Spleen (tissue), 7 donors: ENCODE measurements around the gene ERAP2.

Experiments used
- POLR2A ChIP-seq, 3 donors: fragments of 450-650 bp; IDR thresholded peaks; one replicate each; pipeline ENCODE4 v1.5.1; 2017; ENCODE audit warnings: antibody characterized with exemption in 3 of 3, mild to moderate bottlenecking in 1 of 3
- POLR2AphosphoS5 ChIP-seq, 3 donors: sonication (generic); formaldehyde crosslinking; IDR thresholded peaks; one replicate each; pipeline ENCODE4 v1.5.1; 2017; ENCODE audit warnings: antibody characterized with exemption in 3 of 3
- TF ChIP-seq, protein P1 (sequence below), 11 experiments: fragments of 200-600 bp in 7 of 11; fragments of 450-650 bp in 4 of 11; sonication (generic) in 4 of 11; IDR thresholded peaks in 8 of 11; conservative IDR thresholded peaks in 3 of 11; 1 replicate in 7 of 11; 2 replicates in 4 of 11; pipeline versions ENCODE4 v1.4.0 to v1.8.0; 2016 to 2021; ENCODE audit warnings: antibody characterized with exemption in 11 of 11, inconsistent platforms in 4 of 11, mild to moderate bottlenecking in 1 of 11
- donor health status: DM: no; HTN: no; CAD: no; lungs with moderate emphysema.
- donor health status: DM: no; HTN: no; CAD: no.
- donor health status: DM: no; HTN: no; CAD: no.

DNA sequence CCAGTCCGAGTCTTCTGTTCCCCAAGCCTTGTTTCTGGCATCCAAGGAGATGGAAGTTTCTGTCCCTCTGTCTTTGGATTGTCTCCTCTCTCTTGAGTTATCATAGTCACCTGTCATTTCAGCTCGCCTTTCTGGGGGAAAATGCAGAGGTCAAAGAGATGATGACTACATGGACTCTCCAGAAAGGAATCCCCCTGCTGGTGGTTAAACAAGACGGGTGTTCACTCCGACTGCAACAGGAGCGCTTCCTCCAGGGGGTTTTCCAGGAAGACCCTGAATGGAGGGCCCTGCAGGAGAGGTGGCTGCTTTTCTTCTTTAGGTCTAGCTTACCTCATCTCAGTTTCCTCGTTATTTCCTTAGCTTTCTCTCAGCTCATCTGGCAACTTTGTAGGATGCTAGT, 25.1 kb downstream of the ERAP2 start:
- TF ChIP-seq POLR2A (IDR thresholded peaks at IDR 0.05) (no peak), POLR2AphosphoS5 (IDR thresholded peaks at IDR 0.05) (no peak)
- TF ChIP-seq, protein P1, sequence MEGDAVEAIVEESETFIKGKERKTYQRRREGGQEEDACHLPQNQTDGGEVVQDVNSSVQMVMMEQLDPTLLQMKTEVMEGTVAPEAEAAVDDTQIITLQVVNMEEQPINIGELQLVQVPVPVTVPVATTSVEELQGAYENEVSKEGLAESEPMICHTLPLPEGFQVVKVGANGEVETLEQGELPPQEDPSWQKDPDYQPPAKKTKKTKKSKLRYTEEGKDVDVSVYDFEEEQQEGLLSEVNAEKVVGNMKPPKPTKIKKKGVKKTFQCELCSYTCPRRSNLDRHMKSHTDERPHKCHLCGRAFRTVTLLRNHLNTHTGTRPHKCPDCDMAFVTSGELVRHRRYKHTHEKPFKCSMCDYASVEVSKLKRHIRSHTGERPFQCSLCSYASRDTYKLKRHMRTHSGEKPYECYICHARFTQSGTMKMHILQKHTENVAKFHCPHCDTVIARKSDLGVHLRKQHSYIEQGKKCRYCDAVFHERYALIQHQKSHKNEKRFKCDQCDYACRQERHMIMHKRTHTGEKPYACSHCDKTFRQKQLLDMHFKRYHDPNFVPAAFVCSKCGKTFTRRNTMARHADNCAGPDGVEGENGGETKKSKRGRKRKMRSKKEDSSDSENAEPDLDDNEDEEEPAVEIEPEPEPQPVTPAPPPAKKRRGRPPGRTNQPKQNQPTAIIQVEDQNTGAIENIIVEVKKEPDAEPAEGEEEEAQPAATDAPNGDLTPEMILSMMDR (IDR thresholded peaks at IDR 0.05 in 8 of 11, conservative IDR thresholded peaks at IDR 0.05 in 3 of 11): no peak
